ENCODE data around the gene PLEKHA5. TPM values are rescaled to one million over a fixed set of nuclear protein-coding genes. Genes with fewer than 3 reads are reported as not detected.
"Not testable (repeated sequence)": the region's sequence is repeated elsewhere in the genome, so short reads cannot be mapped to it uniquely, and the experiment has no call there.

The PLEKHA5 gene
- total RNA-seq, 1 donor from 2014 or later, result 10.9 TPM

GRCh38 chr12:19402211-19402610 is 272.7 kb downstream of the PLEKHA5 start:
- DNase-seq (ENCODE audit: low spot score), result no peak

GRCh38 chr12:19402743-19403431 is 273.4 kb downstream of the PLEKHA5 start:
- no peak for DNase-seq (ENCODE audit: low spot score)

GRCh38 chr12:19404242-19404880 is 274.8 kb downstream of the PLEKHA5 start:
- no peak for DNase-seq (ENCODE audit: low spot score)

GRCh38 chr12:19409376-19409775 is 279.8 kb downstream of the PLEKHA5 start:
- DNase-seq (ENCODE audit: low spot score), result no peak

- no peak for DNase-seq (ENCODE audit: low spot score)
Observed at GRCh38 chr12:19410211-19410610, 280.7 kb downstream of the PLEKHA5 start.

- DNase-seq (ENCODE audit: low spot score), result no peak
Observed at GRCh38 chr12:19410629-19411185, 281.2 kb downstream of the PLEKHA5 start.

- no peak for DNase-seq (ENCODE audit: low spot score)
Observed at GRCh38 chr12:19411234-19412204, 282.0 kb downstream of the PLEKHA5 start.

GRCh38 chr12:19412844-19413243 is 283.3 kb downstream of the PLEKHA5 start:
- DNase-seq (ENCODE audit: low spot score), result no peak

- DNase-seq (ENCODE audit: low spot score), result not testable (repeated sequence)
Observed at GRCh38 chr12:19413582-19413981, 284.0 kb downstream of the PLEKHA5 start.

- no peak for DNase-seq (ENCODE audit: low spot score)
Observed at GRCh38 chr12:19415563-19415962, 286.0 kb downstream of the PLEKHA5 start.

- DNase-seq (ENCODE audit: low spot score), result no peak
Observed at GRCh38 chr12:19419086-19419485, 289.6 kb downstream of the PLEKHA5 start.

- DNase-seq (ENCODE audit: low spot score), result no peak
Observed at GRCh38 chr12:19421503-19422282, 292.2 kb downstream of the PLEKHA5 start.

GRCh38 chr12:19423166-19423930 is 293.8 kb downstream of the PLEKHA5 start:
- no peak for DNase-seq (ENCODE audit: low spot score)
